HG03196 (cell line): ENCODE data around the gene USP48.
"Not testable (repeated sequence)": the region's sequence is repeated elsewhere in the genome, so short reads cannot be mapped to it uniquely, and the experiment has no call there.

ENCODE experiments used
- ATAC-seq: cut with Tn5 transposase; IDR thresholded peaks from one replicate; pipeline ENCODE4 v1.9.1; 2021; ENCODE audit not compliant: unreplicated experiment

USP48 gene

GRCh38 chr1:21816602-21817302 is 33.8 kb upstream of the USP48 start:
- no peak for ATAC-seq

- no peak for ATAC-seq
Observed at GRCh38 chr1:21815724-21816321, 32.9 kb upstream of the USP48 start.

- no peak for ATAC-seq
Observed at GRCh38 chr1:21814981-21815582, 32.1 kb upstream of the USP48 start.

GRCh38 chr1:21814241-21814918 is 31.4 kb upstream of the USP48 start:
- no peak for ATAC-seq

GRCh38 chr1:21813542-21813941 is 30.6 kb upstream of the USP48 start:
- ATAC-seq = no peak

GRCh38 chr1:21811875-21812305 is 28.9 kb upstream of the USP48 start, which contains the start of gene LDLRAD2:
Gene LDLRAD2, plus strand, starts transcription at chr1:21812265. Its CDS starts 187 bp downstream, at chr1:21812452.
- no peak for ATAC-seq

- ATAC-seq = no peak
Observed at GRCh38 chr1:21804536-21804935, 21.6 kb upstream of the USP48 start.

- no peak for ATAC-seq
Observed at GRCh38 chr1:21801100-21801499, 18.2 kb upstream of the USP48 start.

GRCh38 chr1:21799730-21800129 is 16.8 kb upstream of the USP48 start:
- no peak for ATAC-seq

- ATAC-seq = no peak
Observed at GRCh38 chr1:21795075-21795474, 12.1 kb upstream of the USP48 start.

- no peak for ATAC-seq
Observed at GRCh38 chr1:21794656-21795055, 11.7 kb upstream of the USP48 start.

GRCh38 chr1:21793104-21793503 is 10.2 kb upstream of the USP48 start:
- no peak for ATAC-seq

- no peak for ATAC-seq
Observed at GRCh38 chr1:21786640-21787039, 3.7 kb upstream of the USP48 start.

GRCh38 chr1:21785764-21786163 is 2.8 kb upstream of the USP48 start:
- not testable (repeated sequence) for ATAC-seq

- no peak for ATAC-seq
Observed at GRCh38 chr1:21783679-21784603, 992 bp upstream of the USP48 start.

GRCh38 chr1:21782349-21782867 is 541 bp downstream of the USP48 start:
- peak; percentile 33 for ATAC-seq

GRCh38 chr1:21781815-21782348 is 1.1 kb downstream of the USP48 start:
- ATAC-seq = peak; percentile 24

GRCh38 chr1:21779613-21780521 is 3.1 kb downstream of the USP48 start:
- no peak for ATAC-seq

- no peak for ATAC-seq
Observed at GRCh38 chr1:21778405-21778727, 4.6 kb downstream of the USP48 start.
